DND-41 (cell line): ENCODE data around the gene MATN1.

Source experiments
- ATAC-seq: fragments of 200-7000 bp; cut with Tn5 transposase; 3 replicates; pipeline ENCODE4 v1.9.1; 2021; ENCODE audit warnings: low read depth; ENCODE audit not compliant: insufficient read depth
- DNase-seq: peaks from one replicate; pipeline ENCODE4 v3.0.0-alpha.2; 2020
- H2AFZ ChIP-seq: 2 replicates; pipeline ENCODE4 v1.6.0; 2012; ENCODE audit warnings: low read depth, low read length
- H3K27ac ChIP-seq: 2 replicates; pipeline ENCODE4 v1.5.1; 2012; ENCODE audit warnings: low read length, inconsistent platforms
- H3K27me3 ChIP-seq: fragments of 200-600 bp; sonication (generic); 2 replicates; pipeline ENCODE4 v1.6.0; 2012; ENCODE audit warnings: low read length, mild to moderate bottlenecking, inconsistent platforms; ENCODE audit not compliant: insufficient read depth, poor library complexity
- H3K36me3 ChIP-seq: 2 replicates; pipeline ENCODE4 v1.5.1; 2012; ENCODE audit warnings: low read length, inconsistent platforms; ENCODE audit not compliant: insufficient read depth
- H3K4me1 ChIP-seq: 2 replicates; pipeline ENCODE4 v1.5.1; 2012; ENCODE audit warnings: mild to moderate bottlenecking, low read length; ENCODE audit not compliant: insufficient read depth
- H3K4me2 ChIP-seq: 2 replicates; pipeline ENCODE4 v1.6.0; 2012; ENCODE audit warnings: mild to moderate bottlenecking, moderate library complexity, low read length, inconsistent platforms; ENCODE audit not compliant: insufficient read depth
- H3K4me3 ChIP-seq, 2 experiments: fragments of 200-600 bp in 1 of 2; shearing (Covaris generic) in 1 of 2; 2 replicates each; pipeline ENCODE4 v1.5.1; 2012 to 2016; ENCODE audit warnings: inconsistent platforms in 2 of 2, low read length in 2 of 2, mild to moderate bottlenecking in 2 of 2, low read depth in 1 of 2, moderate library complexity in 1 of 2
- H3K79me2 ChIP-seq: 2 replicates; pipeline ENCODE4 v1.6.0; 2012; ENCODE audit warnings: low read length, inconsistent platforms; ENCODE audit not compliant: insufficient read depth
- H3K9ac ChIP-seq: 2 replicates; pipeline ENCODE4 v1.6.0; 2012; ENCODE audit warnings: low read depth, mild to moderate bottlenecking, inconsistent platforms, low read length, moderate library complexity
- H3K9me3 ChIP-seq: 2 replicates; pipeline ENCODE4 v1.5.1; 2012; ENCODE audit warnings: low read length, moderate library complexity, mild to moderate bottlenecking, inconsistent platforms; ENCODE audit not compliant: insufficient read depth, severe bottlenecking
- H4K20me1 ChIP-seq: 2 replicates; pipeline ENCODE4 v1.6.0; 2012; ENCODE audit warnings: low read length; ENCODE audit not compliant: insufficient read depth
- CTCF ChIP-seq: IDR thresholded peaks from 2 replicates; pipeline ENCODE4 v1.5.1; 2012; ENCODE audit warnings: borderline replicate concordance, low read length, moderate library complexity, mild to moderate bottlenecking; ENCODE audit not compliant: poor library complexity, severe bottlenecking; ENCODE audit errors: extremely low read depth
- EZH2 ChIP-seq: IDR thresholded peaks from 3 replicates; pipeline ENCODE4 v1.6.1; 2012; ENCODE audit warnings: borderline replicate concordance, low read depth, mild to moderate bottlenecking, moderate library complexity, low read length, inconsistent platforms; ENCODE audit not compliant: severe bottlenecking

MATN1 gene

GRCh38 chr1:30686236-30686935 lies 37.0 kb downstream of the MATN1 start:
- Histone ChIP-seq H3K79me2 (no peaks in the 10 kb centered on the region), H3K4me3 (no peak overlapping the region), H4K20me1 (no peaks in the 10 kb centered on the region; the same call in 1 of the 2 replicates), H3K27me3 (peaks cover 14% of the 10 kb centered on the region), H2AFZ (no peak overlapping the region), H3K4me1 (no peaks in the 10 kb centered on the region), H3K36me3 (no peaks in the 10 kb centered on the region), H3K27ac (no peak overlapping the region), H3K9ac (no peak overlapping the region), H3K4me2 (no peak overlapping the region), H3K9me3 (no peaks in the 10 kb centered on the region)
- no peak for ATAC-seq
- no peak for DNase-seq
- TF ChIP-seq EZH2 (no peak), CTCF (no peak)

GRCh38 chr1:30685796-30686165 lies 37.6 kb downstream of the MATN1 start:
- ATAC-seq (no peak), DNase-seq (no peak)
- Histone ChIP-seq H3K9ac (no peak overlapping the region), H3K4me3 (no peak overlapping the region), H3K27me3 (peaks cover 14% of the 10 kb centered on the region), H2AFZ (no peak overlapping the region), H4K20me1 (no peaks in the 10 kb centered on the region), H3K4me2 (no peak overlapping the region), H3K4me1 (no peaks in the 10 kb centered on the region), H3K36me3 (no peaks in the 10 kb centered on the region), H3K9me3 (peaks cover under 1% of the 10 kb centered on the region), H3K79me2 (no peaks in the 10 kb centered on the region), H3K27ac (no peak overlapping the region)
- TF ChIP-seq CTCF: no peak
- TF ChIP-seq EZH2: no peak

GRCh38 chr1:30684881-30685795 lies 38.2 kb downstream of the MATN1 start:
- H3K4me1 ChIP-seq: no peaks in the 10 kb centered on the region
- TF ChIP-seq EZH2 (no peak), CTCF (no peak)
- no peak for ATAC-seq
- peaks cover 11% of the 10 kb centered on the region for H3K27me3 ChIP-seq
- no peak overlapping the region for H3K4me2 ChIP-seq
- no peak overlapping the region for H3K9ac ChIP-seq
- no peaks in the 10 kb centered on the region for H3K36me3 ChIP-seq
- no peaks in the 10 kb centered on the region for H3K79me2 ChIP-seq
- peaks cover 7% of the 10 kb centered on the region for H3K9me3 ChIP-seq
- DNase-seq: no peak
- H4K20me1 ChIP-seq: no peaks in the 10 kb centered on the region
- H3K4me3 ChIP-seq: no peak overlapping the region
- no peak overlapping the region for H2AFZ ChIP-seq
- H3K27ac ChIP-seq: no peak overlapping the region
